NCI-H345 treated with DMSO at 0.1 percent for 48 hours (cell line): ENCODE results near the gene RASA4.
"Not testable (repeated sequence)": the region's sequence is repeated elsewhere in the genome, so short reads cannot be mapped to it uniquely, and the experiment has no call there.

ENCODE experiments used
- DNase-seq: peaks from one replicate; lab custom pipeline; 2025; ENCODE audit not compliant: unreplicated experiment; lab: John Stamatoyannopoulos, UW

Gene RASA4

GRCh38 chr7:102544372-102544771 is 72.2 kb downstream of the RASA4 start:
- DNase-seq = not testable (repeated sequence)

- not testable (repeated sequence) for DNase-seq
Observed at GRCh38 chr7:102543596-102543995, 73.0 kb downstream of the RASA4 start, which contains the start of gene UPK3BL2. Gene UPK3BL2, minus strand, starts transcription at chr7:102543696. Its CDS starts 60 bp downstream, at chr7:102543636.

GRCh38 chr7:102542771-102543170 is 73.8 kb downstream of the RASA4 start:
- DNase-seq = not testable (repeated sequence)

GRCh38 chr7:102542083-102542482 is 74.5 kb downstream of the RASA4 start:
- DNase-seq = not testable (repeated sequence)

- not testable (repeated sequence) for DNase-seq
Observed at GRCh38 chr7:102540604-102541003, 76.0 kb downstream of the RASA4 start.

GRCh38 chr7:102535062-102535615 is 81.4 kb downstream of the RASA4 start:
- DNase-seq = not testable (repeated sequence)

GRCh38 chr7:102532127-102532526 is 84.4 kb downstream of the RASA4 start:
- DNase-seq = not testable (repeated sequence)

- not testable (repeated sequence) for DNase-seq
Observed at GRCh38 chr7:102531583-102531982, 85.0 kb downstream of the RASA4 start.

GRCh38 chr7:102527822-102528793 is 88.4 kb downstream of the RASA4 start:
- DNase-seq = not testable (repeated sequence)

- DNase-seq = not testable (repeated sequence)
Observed at GRCh38 chr7:102527182-102527581, 89.4 kb downstream of the RASA4 start.

- DNase-seq = not testable (repeated sequence)
Observed at GRCh38 chr7:102524803-102525202, 91.8 kb downstream of the RASA4 start.
